Activated CD4-positive, CD25-positive, alpha-beta regulatory T cell treated with anti-CD3 and anti-CD28 coated beads, Interleukin-2, amount 50 U/mL, for 72 hours (primary cell): ENCODE results near the gene CNGA1.

Experiments
- DNase-seq: peaks from one replicate; pipeline ENCODE4 v3.0.0; 2021

CNGA1 gene

GRCh38 chr4:48016141-48017107 is at the start of gene CNGA1, which contains the start of gene NIPAL1:
Gene CNGA1, minus strand, starts transcription at chr4:48016681. Its CDS starts 63,992 bp downstream, at chr4:47952689.
Gene NIPAL1, plus strand, starts transcription at chr4:48016772. Its CDS starts 68 bp downstream, at chr4:48016840.
- peak; percentile 66 for DNase-seq

- DNase-seq, result no peak
Measured at GRCh38 chr4:48065587-48066052, 49.1 kb upstream of the CNGA1 start.

GRCh38 chr4:48064349-48064748 is 47.9 kb upstream of the CNGA1 start:
- no peak for DNase-seq

GRCh38 chr4:48058617-48059530 is 42.4 kb upstream of the CNGA1 start:
- DNase-seq, result no peak

GRCh38 chr4:48051078-48051477 is 34.6 kb upstream of the CNGA1 start:
- no peak for DNase-seq

- DNase-seq, result no peak
Measured at GRCh38 chr4:48049483-48049882, 33.0 kb upstream of the CNGA1 start.

- no peak for DNase-seq
Measured at GRCh38 chr4:48047896-48048295, 31.4 kb upstream of the CNGA1 start.

GRCh38 chr4:48047421-48047844 is 31.0 kb upstream of the CNGA1 start:
- DNase-seq, result peak; percentile 52

- DNase-seq, result no peak
Measured at GRCh38 chr4:48046059-48046458, 29.6 kb upstream of the CNGA1 start.

- no peak for DNase-seq
Measured at GRCh38 chr4:48044298-48044697, 27.8 kb upstream of the CNGA1 start.

- no peak for DNase-seq
Measured at GRCh38 chr4:48043504-48043903, 27.0 kb upstream of the CNGA1 start.

- no peak for DNase-seq
Measured at GRCh38 chr4:48042979-48043461, 26.5 kb upstream of the CNGA1 start.

- no peak for DNase-seq
Measured at GRCh38 chr4:48041535-48042137, 25.2 kb upstream of the CNGA1 start.

GRCh38 chr4:48039561-48039960 is 23.1 kb upstream of the CNGA1 start:
- no peak for DNase-seq

- DNase-seq, result no peak
Measured at GRCh38 chr4:48038666-48039065, 22.2 kb upstream of the CNGA1 start.

GRCh38 chr4:48037117-48037462 is 20.6 kb upstream of the CNGA1 start:
- no peak for DNase-seq

- DNase-seq, result no peak
Measured at GRCh38 chr4:48035952-48036351, 19.5 kb upstream of the CNGA1 start.

GRCh38 chr4:48033825-48034413 is 17.4 kb upstream of the CNGA1 start:
- peak; percentile 49 for DNase-seq

- no peak for DNase-seq
Measured at GRCh38 chr4:48033412-48033811, 16.9 kb upstream of the CNGA1 start.

GRCh38 chr4:48032721-48033120 is 16.2 kb upstream of the CNGA1 start:
- no peak for DNase-seq

- no peak for DNase-seq
Measured at GRCh38 chr4:48031802-48032525, 15.5 kb upstream of the CNGA1 start.

GRCh38 chr4:48030470-48030869 is 14.0 kb upstream of the CNGA1 start:
- DNase-seq, result no peak
